NCI-H446 (cell line): ENCODE data around the gene E2F8.
"Not testable (repeated sequence)": the region's sequence is repeated elsewhere in the genome, so short reads cannot be mapped to it uniquely, and the experiment has no call there.

ENCODE experiments used
- DNase-seq, 2 experiments: peaks; one replicate each; lab custom pipeline; 2025; lab: John Stamatoyannopoulos, UW

E2F8 gene, protein sequence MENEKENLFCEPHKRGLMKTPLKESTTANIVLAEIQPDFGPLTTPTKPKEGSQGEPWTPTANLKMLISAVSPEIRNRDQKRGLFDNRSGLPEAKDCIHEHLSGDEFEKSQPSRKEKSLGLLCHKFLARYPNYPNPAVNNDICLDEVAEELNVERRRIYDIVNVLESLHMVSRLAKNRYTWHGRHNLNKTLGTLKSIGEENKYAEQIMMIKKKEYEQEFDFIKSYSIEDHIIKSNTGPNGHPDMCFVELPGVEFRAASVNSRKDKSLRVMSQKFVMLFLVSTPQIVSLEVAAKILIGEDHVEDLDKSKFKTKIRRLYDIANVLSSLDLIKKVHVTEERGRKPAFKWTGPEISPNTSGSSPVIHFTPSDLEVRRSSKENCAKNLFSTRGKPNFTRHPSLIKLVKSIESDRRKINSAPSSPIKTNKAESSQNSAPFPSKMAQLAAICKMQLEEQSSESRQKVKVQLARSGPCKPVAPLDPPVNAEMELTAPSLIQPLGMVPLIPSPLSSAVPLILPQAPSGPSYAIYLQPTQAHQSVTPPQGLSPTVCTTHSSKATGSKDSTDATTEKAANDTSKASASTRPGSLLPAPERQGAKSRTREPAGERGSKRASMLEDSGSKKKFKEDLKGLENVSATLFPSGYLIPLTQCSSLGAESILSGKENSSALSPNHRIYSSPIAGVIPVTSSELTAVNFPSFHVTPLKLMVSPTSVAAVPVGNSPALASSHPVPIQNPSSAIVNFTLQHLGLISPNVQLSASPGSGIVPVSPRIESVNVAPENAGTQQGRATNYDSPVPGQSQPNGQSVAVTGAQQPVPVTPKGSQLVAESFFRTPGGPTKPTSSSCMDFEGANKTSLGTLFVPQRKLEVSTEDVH

DNA sequence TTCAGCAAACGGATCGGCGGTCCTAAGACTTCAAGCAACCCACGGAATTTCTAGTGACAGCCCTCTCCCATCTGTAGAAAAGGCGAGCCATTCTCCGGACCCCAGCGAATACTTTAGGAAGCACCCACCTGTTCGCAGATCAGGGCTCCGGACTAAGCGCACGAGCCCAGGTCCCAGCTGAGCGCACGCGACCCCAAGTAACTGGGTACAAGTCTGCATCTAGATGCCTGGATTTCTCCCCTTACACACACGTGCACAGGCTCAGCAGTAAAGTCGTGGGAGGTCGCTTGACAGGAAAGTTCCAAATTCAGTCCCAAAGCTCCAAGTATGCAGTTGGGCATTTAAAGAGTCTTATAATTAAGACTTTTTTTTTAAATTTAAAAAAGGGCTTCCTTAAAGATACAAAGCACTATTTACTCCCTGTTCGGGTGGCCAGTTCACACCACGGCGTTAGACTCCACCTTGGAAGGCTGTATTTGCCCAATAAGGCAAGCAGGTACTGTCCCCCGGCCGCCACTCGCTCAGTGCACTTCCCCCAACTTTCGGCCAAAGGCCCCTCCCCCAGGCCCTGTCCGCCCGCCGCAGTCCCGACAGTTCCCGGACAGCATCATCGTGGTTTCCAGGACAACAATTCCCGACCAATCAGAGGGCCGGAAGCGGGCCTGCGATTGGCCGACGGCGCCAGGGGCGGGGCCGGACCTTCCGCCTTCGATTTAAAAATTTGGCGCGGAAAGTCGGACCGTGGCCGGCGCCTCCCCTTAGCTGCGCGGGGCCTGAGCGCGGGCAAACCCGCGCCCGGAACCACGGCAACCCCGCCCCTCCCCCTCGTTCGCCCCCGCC is at the start of gene E2F8:
TSS of gene E2F8 (minus strand) at position 526 of the 840 bp plus-strand sequence. CDS start 824 bp downstream, outside the sequence.
- peak; percentile 92 to 98 for DNase-seq

DNA sequence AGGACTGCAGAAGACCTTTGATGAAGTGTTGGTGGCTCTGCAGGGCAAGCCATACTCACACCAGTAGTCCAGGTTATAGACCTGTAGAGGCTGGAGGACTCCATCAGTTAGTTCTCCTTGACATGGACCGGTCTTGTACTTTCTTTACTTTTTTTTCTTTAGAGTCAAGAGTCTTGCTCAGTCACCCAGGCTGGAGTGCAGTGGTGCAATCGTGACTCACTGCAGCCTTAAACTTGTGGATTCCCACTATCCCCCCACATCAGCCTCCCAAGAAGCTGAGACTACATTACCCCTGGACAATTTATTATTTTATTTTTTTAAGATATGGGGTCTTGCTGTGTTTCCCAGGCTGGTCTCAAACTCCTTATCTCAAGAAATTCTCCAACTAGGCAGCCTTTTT is 49.6 kb upstream of the E2F8 start:
- DNase-seq: no peak

DNA sequence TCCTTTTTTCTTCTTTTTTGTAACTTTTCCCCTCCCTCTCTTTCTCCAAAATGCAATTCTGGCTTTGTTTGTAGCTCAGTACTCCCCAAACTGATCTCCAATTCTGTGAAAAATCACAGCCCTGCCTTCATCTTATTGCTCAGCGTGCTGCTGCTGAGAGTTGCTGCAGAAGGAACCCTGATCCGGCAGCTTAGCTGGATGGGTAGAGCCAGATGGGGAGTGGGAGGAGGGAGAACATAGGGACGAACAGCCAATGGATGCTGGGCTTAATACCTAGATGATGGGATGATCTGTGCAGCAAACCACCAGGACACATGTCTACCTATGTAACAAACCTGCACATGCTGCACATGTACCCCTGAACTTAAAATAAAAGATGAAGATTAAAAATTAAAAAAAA is 47.5 kb upstream of the E2F8 start:
- DNase-seq: no peak

DNA sequence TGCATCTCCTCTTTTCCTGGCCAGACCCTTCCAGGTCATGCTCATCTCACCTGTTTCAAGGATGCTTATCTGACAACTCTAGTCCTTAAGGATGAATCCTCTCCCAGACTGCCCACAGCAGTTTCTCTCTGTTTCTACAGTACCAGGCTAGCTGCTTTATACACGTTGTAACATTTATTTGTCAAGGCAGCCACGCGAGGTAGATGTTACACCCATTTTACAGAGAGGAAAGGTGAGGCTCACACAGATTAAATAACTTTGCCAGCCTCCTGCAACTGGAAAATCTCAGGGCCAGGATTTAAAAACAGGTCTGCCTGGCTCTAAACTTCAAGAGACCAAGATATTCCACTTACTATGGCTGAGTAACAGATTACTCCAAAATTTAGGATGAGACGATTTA is 45.7 kb upstream of the E2F8 start:
- no peak for DNase-seq

DNA sequence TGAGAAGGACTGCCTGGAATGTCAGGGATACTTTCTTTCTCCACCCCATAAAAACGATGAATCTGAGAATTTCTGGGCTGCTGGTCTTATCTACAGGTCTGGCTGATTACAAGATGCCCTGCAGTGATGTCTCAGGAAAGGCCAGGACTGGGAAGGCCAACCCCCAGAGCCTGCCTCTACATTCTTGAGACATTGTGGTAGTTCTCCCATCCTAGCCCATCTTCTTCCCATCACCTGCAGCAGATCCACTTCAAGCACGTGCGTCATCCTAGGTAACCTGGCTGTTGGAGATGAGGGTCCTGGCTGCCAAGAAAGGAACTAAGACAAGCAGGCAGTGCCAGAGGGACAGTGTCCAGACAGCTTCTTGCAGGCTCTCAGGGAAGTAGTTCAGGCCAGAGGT is 44.1 kb upstream of the E2F8 start:
- no peak for DNase-seq

GRCh38 chr11:19283991-19284390 is 43.2 kb upstream of the E2F8 start:
- DNase-seq: no peak

GRCh38 chr11:19281555-19281954 is 40.8 kb upstream of the E2F8 start:
- DNase-seq: no peak

DNA sequence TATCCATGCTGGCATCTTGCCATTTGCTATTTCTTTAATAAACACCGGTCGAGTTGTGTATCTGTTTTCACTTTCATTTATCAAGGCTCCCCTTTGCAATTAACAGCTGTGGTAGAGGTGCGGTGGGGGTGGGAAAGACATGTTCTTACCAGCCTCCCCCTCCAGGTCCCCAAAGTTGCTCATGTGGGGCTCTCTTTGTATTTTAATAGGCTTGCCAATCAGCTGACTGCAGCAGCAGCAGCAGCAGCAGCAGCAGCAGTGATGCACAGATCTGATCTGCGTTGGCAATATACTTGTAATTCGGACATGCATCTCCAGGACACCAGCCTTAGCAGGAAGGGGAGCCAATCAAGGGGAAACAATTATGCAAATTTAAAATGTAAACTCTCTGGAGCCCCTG is 40.3 kb upstream of the E2F8 start:
- no peak for DNase-seq

DNA sequence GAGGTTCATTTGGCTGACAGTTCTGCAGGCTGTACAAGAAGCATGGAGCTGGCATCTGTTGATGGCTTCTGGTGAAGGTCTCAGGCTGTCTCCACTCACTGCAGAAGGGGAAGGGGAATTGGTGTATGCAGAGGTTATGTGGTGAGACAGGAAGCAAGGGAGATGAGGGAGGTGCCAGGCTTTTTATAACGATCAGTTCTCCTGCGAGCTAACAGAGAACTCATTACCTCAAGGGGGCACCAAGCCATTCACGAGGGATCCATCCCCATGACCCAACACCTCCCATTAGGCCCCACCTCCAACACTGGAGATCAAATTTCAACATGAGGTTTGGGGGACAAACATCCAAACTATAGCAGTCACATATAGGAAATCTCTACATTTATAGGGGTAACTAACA is 38.7 kb upstream of the E2F8 start:
- no peak for DNase-seq

- DNase-seq: no peak
Observed at GRCh38 chr11:19276859-19277808, 36.4 kb upstream of the E2F8 start.

DNA sequence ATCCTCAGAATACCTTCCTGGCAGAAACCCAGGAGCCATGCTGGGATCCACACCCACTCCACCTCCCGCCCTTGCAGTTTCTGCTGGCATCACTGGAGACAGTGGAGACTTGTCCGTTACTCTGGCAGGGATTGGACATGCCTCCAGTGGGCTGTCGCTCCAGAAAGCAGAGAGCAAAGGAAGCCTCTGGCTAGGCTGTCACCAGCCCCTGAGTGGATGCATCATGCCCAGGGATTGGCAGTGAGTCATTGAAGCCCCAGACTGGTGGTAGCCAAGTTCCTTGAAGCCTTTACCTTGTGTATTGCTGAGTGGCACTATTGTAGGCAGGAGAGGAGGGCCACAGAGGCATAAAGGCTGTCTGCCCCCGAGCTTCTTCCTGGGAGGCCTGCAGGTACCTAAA is 34.8 kb upstream of the E2F8 start:
- no peak for DNase-seq

- DNase-seq: not testable (repeated sequence)
Observed at GRCh38 chr11:19273219-19273618, 32.5 kb upstream of the E2F8 start.

- no peak for DNase-seq
Observed at GRCh38 chr11:19268909-19269308, 28.2 kb upstream of the E2F8 start.

DNA sequence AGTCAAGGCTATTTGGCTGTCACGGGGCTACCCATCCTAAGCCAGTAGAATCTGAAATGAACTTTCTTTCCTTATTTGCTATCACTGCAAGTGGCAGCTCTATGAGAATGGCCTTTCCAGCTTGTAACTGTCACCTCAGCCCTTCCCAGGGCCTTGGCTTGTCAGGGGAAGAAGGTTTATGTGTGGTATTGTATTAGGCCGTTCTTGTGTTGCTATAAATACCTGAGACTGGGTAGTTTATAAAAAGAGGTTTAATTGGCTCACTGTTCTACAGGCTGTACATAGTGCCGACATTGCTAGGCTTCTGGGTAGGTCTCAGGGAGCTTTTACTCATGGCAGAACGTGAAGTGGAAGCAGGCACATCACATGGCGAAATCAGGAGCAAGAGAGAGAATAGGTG is 26.8 kb upstream of the E2F8 start:
- DNase-seq: no peak

DNA sequence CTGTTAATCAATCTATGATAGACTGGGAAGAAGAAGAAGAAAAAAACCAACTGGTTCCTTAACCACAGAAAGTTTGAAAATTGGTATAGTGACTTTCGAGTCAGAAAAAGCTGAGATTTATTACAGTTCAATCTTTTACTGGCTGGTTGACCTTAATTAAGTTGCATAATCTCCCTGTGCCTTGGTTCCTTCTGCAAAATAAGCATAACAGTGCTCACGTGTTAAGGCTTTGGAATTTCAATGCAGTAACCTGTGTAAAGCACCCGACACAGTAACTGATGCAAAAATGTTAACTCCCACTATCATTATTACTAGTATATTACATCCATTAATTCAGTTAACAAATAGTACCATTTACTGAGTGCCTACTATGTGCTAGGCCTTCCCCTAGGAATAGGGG is 22.6 kb upstream of the E2F8 start:
- DNase-seq: no peak

DNA sequence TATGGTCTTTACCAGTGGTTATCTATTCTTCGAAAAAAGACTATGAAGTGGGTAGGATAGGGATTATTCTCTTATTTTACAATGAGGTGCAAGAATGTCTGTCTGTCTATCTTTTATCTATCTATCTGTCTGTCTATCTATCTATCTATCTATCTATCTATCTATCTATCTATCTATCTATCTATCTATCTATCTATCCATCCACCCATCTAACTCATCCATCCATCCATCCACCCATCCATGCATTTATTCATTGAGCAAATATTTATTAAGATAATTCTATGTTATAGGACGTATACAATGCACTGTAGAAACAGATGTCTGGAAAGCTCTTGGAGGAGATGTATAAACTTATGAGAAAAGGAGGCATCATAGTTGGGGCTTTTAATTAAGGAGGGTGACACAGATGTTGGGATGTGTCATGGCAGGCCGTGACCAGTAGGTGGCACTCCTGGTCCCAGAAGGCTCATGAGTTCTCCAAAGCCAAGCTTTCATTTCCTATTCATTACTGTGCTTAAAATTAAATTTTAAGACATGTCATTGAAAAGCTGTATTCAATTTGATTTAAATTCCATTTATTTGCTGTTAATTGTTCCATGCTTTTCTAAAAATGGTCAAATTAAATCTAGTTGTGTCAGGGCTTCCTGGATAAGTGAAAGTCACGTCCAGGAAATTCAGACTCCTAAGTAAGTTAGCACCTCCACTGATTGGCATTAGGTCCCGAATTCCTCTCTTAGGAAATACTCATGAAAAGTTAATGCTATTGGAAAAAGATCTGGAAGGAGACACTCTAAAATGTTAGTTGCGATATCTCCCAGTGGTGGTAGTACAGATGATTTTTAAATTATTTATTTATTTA is 19.0 kb upstream of the E2F8 start:
- DNase-seq: peak; percentile 49 to 74

DNA sequence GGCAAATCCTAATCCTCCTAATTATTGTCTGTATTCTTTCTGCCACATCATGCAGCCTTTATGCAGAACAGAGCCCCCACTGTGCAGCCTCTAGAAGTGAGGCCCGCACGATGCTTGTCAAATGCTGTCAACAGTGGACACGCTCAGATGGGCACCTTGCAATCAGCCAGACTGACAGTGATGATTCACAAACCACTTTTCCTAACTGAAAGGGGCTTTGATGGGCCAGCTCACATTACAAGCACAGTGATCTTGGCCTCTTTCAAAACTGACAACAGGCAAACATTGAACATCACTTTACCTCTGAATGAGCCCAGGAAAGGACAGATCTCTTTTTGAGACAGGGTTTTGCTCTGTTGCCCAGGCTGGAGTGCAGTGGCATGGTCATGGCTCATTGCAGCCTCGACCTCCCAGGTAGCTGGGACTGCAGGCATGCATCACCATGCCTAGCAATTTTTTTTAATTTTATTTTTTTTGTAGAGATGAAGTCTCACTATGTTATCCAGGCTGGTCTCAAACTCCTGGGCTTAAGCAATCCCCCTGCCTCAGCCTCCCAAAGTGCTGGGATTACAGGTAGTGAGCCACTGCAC is 18.0 kb upstream of the E2F8 start:
- no peak for DNase-seq

GRCh38 chr11:19254441-19254840 is 13.7 kb upstream of the E2F8 start:
- not testable (repeated sequence) for DNase-seq

DNA sequence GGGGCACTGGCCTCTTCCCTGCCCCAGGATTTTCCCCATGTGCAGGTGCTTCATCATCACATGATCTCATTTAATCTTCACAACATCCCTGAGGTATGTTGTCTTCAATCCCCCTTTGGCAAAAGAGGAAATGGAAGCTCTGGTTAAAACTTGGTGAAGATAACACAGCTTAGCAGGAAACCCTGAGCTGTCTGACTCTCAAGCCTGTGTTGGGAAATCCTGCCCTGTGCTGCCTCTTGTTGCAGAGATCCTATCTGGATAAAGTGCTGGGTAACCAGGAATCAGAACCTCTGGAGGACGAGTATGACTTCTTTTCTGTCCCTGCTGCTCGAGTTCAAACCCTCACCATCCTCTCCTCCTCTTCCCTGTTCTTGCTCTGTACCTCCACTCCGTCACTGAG is 13.1 kb upstream of the E2F8 start:
- no peak for DNase-seq
